Gastroesophageal sphincter (tissue), 4 donors: ENCODE measurements around the gene DDX6. TPM values are rescaled to one million over a fixed set of nuclear protein-coding genes. Genes with fewer than 3 reads are reported as not detected.
"Not testable (repeated sequence)": the region's sequence is repeated elsewhere in the genome, so short reads cannot be mapped to it uniquely, and the experiment has no call there.

Experiments used
- ATAC-seq: fragments of 150-250 bp; one replicate; pipeline ENCODE4 v1.9.1; 2016; ENCODE audit warnings: mild to moderate bottlenecking, moderate library complexity
- H3K27ac ChIP-seq, 4 donors: fragments of 200-600 bp; sonication (generic) in 3 of 4; 1 replicate in 3 of 4; 2 replicates in 1 of 4; pipeline ENCODE4 v1.5.1; 2016 to 2019
- H3K27me3 ChIP-seq: fragments of 200-600 bp; sonication (generic); one replicate; pipeline ENCODE4 v1.5.1; 2019
- H3K36me3 ChIP-seq, 2 donors: fragments of 200-600 bp; sonication (generic); one replicate each; pipeline ENCODE4 v1.5.1; 2019; ENCODE audit warnings: control low read depth in 1 of 2
- H3K4me1 ChIP-seq, 3 donors: fragments of 200-600 bp; sonication (generic); 1 replicate in 2 of 3; 2 replicates in 1 of 3; pipeline ENCODE4 v1.5.1; 2016 to 2019; ENCODE audit warnings: control low read depth in 2 of 3
- H3K4me3 ChIP-seq, 2 donors: fragments of 200-600 bp; sonication (generic); one replicate each; pipeline ENCODE4 v1.5.1; 2019; ENCODE audit warnings: mild to moderate bottlenecking in 1 of 2, moderate library complexity in 1 of 2
- H3K9me3 ChIP-seq, 3 donors: fragments of 200-600 bp; sonication (generic); one replicate each; pipeline ENCODE4 v1.5.1; 2017 to 2019; ENCODE audit warnings: control low read depth in 2 of 3
- EP300 ChIP-seq: sonication (generic); formaldehyde crosslinking; IDR thresholded peaks from one replicate; pipeline ENCODE4 v1.6.1; 2017; ENCODE audit warnings: antibody characterized with exemption, mild to moderate bottlenecking
- POLR2A ChIP-seq, 2 donors: fragments of 450-650 bp; IDR thresholded peaks; one replicate each; pipeline ENCODE4 v1.6.1; 2017; ENCODE audit warnings: antibody characterized with exemption in 2 of 2, mild to moderate bottlenecking in 2 of 2, moderate library complexity in 1 of 2
- POLR2AphosphoS5 ChIP-seq: sonication (generic); formaldehyde crosslinking; IDR thresholded peaks from one replicate; pipeline ENCODE4 v1.6.1; 2017; ENCODE audit warnings: antibody characterized with exemption
- WGBS, 2 donors: methylation state at CpG; one replicate each; pipeline ENCODE4 v1.1.5; 2018; ENCODE audit warnings: low coverage in 1 of 2; 5-methylcytosine and 5-hydroxymethylcytosine counted together
- total RNA-seq, 4 donors: library from RNA; depleted of rRNA; stranded (reverse); fragments of >200 nt; gene quantifications; one replicate each; pipeline ENCODE4 v1.1.0, GENCODE V29; 2016
- TF ChIP-seq, protein P1 (sequence below), 4 experiments: fragments of 200-600 bp in 2 of 4; fragments of 450-650 bp in 2 of 4; sonication (generic) in 1 of 4; IDR thresholded peaks; one replicate each; pipeline ENCODE4 v1.5.1; 2017 to 2019; ENCODE audit warnings: antibody characterized with exemption in 4 of 4, mild to moderate bottlenecking in 2 of 4, moderate library complexity in 2 of 4

The DDX6 gene
- total RNA-seq, 4 donors from 2014 or later: 111 to 163 (median 116) TPM

DNA sequence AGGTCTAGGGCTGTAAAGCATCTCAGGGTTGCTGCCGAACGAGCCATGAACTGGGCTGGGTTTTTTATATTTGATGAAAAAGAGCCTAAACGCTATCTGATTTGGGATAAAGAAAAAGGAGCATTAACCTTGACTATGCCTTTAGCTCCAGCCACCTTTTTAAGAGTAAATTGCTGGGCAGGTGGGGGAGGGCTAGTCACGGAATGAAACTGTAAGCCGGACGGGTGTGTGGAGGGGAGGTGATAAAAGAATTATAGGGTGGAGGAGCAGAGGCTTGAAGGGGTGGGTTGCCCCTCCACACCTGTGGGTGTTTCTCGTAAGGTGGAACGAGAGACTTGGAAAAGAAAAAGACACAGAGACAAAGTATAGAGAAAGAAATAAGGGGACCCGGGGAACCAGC lies 70.2 kb downstream of the DDX6 start:
- H3K9me3 ChIP-seq, H3K27me3 ChIP-seq, H3K27ac ChIP-seq, ATAC-seq, H3K36me3 ChIP-seq, H3K4me1 ChIP-seq, H3K4me3 ChIP-seq: not testable (repeated sequence)
- 64 to 68% methylated on average over 7 to 8 of the region's 9 CpGs for WGBS, 2 donors

DNA sequence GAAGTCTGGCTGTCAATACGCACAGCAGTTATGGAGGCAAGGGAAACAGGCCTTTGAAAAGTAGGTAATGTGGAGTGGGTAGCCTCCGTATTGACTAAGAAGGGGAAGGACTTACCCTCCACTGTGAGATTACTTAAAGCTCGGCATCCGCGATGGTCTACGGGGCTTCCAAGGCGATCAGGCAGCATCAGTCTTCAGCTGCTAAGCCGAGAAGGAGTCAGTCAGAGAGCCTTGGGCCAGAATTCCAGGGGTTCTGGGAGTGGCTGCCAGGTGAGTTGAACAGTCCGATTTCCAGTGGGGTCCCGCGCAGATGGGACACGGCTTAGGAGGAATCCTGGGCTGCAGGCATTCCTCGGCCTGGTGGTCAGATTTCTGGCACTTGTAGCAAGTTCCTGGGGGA lies 70.9 kb downstream of the DDX6 start:
- not testable (repeated sequence) for H3K36me3 ChIP-seq, H3K27me3 ChIP-seq, H3K27ac ChIP-seq, ATAC-seq, H3K9me3 ChIP-seq, H3K4me3 ChIP-seq
- WGBS, 2 donors: 67 to 80% methylated on average over 1 to 7 of the region's 13 CpGs
- peaks cover 0 to 12% (median 0%) of the 10 kb centered on the region in 3 donors for H3K4me1 ChIP-seq

- H3K27me3 ChIP-seq, H3K36me3 ChIP-seq, H3K4me3 ChIP-seq, H3K9me3 ChIP-seq, ATAC-seq, H3K27ac ChIP-seq: not testable (repeated sequence)
- peaks cover 0 to 12% (median 0%) of the 10 kb centered on the region in 3 donors for H3K4me1 ChIP-seq
- 88 to 93% methylated on average over 6 to 7 of the region's 7 CpGs for WGBS, 2 donors
Observed at GRCh38 chr11:118718562-118718961, 72.4 kb downstream of the DDX6 start.

GRCh38 chr11:118717733-118718132 lies 73.2 kb downstream of the DDX6 start:
- peaks cover 0 to 12% (median 0%) of the 10 kb centered on the region in 3 donors for H3K4me1 ChIP-seq
- not testable (repeated sequence) for H3K36me3 ChIP-seq, H3K27me3 ChIP-seq, ATAC-seq, H3K4me3 ChIP-seq, H3K27ac ChIP-seq, H3K9me3 ChIP-seq
- WGBS, 2 donors: 72 to 84% methylated on average over 4 of the region's 4 CpGs

- H3K27ac ChIP-seq, ATAC-seq, H3K9me3 ChIP-seq, H3K4me3 ChIP-seq, H3K36me3 ChIP-seq, H3K27me3 ChIP-seq: not testable (repeated sequence)
- H3K4me1 ChIP-seq: peaks cover 0 to 12% (median 0%) of the 10 kb centered on the region in 3 donors
- 100% methylated on average over 2 of the region's 6 CpGs; no CpG with 5 or more reads in 1 of the 2 donors for WGBS, 2 donors
Observed at GRCh38 chr11:118717221-118717620, 73.7 kb downstream of the DDX6 start.

GRCh38 chr11:118715837-118716260 lies 75.1 kb downstream of the DDX6 start:
- TF ChIP-seq POLR2A (IDR thresholded peaks at IDR 0.05) (no peak), POLR2AphosphoS5 (no peak), EP300 (no peak)
- TF ChIP-seq, protein P1, sequence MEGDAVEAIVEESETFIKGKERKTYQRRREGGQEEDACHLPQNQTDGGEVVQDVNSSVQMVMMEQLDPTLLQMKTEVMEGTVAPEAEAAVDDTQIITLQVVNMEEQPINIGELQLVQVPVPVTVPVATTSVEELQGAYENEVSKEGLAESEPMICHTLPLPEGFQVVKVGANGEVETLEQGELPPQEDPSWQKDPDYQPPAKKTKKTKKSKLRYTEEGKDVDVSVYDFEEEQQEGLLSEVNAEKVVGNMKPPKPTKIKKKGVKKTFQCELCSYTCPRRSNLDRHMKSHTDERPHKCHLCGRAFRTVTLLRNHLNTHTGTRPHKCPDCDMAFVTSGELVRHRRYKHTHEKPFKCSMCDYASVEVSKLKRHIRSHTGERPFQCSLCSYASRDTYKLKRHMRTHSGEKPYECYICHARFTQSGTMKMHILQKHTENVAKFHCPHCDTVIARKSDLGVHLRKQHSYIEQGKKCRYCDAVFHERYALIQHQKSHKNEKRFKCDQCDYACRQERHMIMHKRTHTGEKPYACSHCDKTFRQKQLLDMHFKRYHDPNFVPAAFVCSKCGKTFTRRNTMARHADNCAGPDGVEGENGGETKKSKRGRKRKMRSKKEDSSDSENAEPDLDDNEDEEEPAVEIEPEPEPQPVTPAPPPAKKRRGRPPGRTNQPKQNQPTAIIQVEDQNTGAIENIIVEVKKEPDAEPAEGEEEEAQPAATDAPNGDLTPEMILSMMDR (IDR thresholded peaks at IDR 0.05): no peak
- no peak overlapping the region for H3K4me3 ChIP-seq
- peak overlapping the region in 1 of 4 donors; percentile 27 for H3K27ac ChIP-seq
- H3K36me3 ChIP-seq: no peaks in the 10 kb centered on the region
- no peak for ATAC-seq
- H3K27me3 ChIP-seq: peaks cover 3% of the 10 kb centered on the region
- peaks cover 0 to 12% (median 0%) of the 10 kb centered on the region in 3 donors for H3K4me1 ChIP-seq
- WGBS, 2 donors: 43 to 73% methylated on average over 4 of the region's 4 CpGs
- H3K9me3 ChIP-seq: no peaks in the 10 kb centered on the region

DNA sequence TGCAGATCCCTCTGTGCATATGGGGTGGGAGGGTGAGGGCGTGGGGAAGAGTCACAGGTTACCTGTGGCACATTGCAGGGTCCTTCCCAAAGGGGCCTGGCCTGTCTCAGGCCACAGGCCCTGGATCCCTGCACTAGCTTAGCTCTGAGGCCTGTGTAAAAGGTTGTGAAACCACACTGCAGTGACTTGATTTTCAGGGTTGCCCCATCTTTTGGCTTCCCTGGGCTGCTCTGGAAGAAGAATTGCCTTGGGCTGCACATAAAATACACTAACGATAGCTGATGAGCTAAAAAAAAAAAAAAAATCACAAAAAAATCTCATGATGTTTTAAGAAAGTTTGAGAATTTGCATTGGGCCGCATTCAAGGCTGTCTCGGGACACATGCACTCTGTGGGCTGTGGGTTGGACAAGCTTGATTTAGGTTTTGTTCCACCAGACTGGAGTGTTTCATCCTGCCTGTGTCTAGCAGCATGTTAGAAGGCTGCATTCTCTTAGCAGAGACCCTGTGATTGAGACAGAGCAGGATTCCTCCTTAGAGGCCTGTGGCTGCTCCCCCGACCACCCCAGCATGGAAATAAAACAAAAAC lies 75.6 kb downstream of the DDX6 start:
- Histone ChIP-seq H3K27ac (peak overlapping the region in 1 of 4 donors; percentile 27), H3K4me1 (peaks cover 0 to 12% (median 0%) of the 10 kb centered on the region in 3 donors), H3K36me3 (no peaks in the 10 kb centered on the region), H3K9me3 (no peaks in the 10 kb centered on the region), H3K27me3 (peaks cover 3% of the 10 kb centered on the region), H3K4me3 (no peak overlapping the region)
- ATAC-seq: peak; percentile 77
- 69 to 72% methylated on average over 2 to 3 of the region's 5 CpGs for WGBS, 2 donors
- TF ChIP-seq, protein P1 (IDR thresholded peaks at IDR 0.05): no peak
- TF ChIP-seq EP300 (no peak), POLR2A (IDR thresholded peaks at IDR 0.05) (no peak), POLR2AphosphoS5 (no peak)
